ENCODE measurements around the gene CUBN.

The CUBN gene

GRCh38 chr10:16867990-16868389, 261.6 kb downstream of the CUBN start:
- H3K27ac ChIP-seq = no peak overlapping the region
- no peak for TF ChIP-seq CTCF (IDR thresholded peaks at IDR 0.05)
- TF ChIP-seq ZFX (IDR thresholded peaks at IDR 0.05; ENCODE audit: borderline replicate concordance) = no peak

- H3K27ac ChIP-seq = no peak overlapping the region
- TF ChIP-seq CTCF (IDR thresholded peaks at IDR 0.05) (no peak), ZFX (IDR thresholded peaks at IDR 0.05; ENCODE audit: borderline replicate concordance) (no peak)
These were observed 262.1 kb downstream of the CUBN start for GRCh38 chr10:16867556-16867955.

- no peak overlapping the region for H3K27ac ChIP-seq
- TF ChIP-seq ZFX (IDR thresholded peaks at IDR 0.05; ENCODE audit: borderline replicate concordance) (no peak), CTCF (IDR thresholded peaks at IDR 0.05) (no peak)
These were observed 262.9 kb downstream of the CUBN start for GRCh38 chr10:16866541-16867275.

GRCh38 chr10:16865766-16866165, 263.8 kb downstream of the CUBN start:
- TF ChIP-seq ZFX (IDR thresholded peaks at IDR 0.05; ENCODE audit: borderline replicate concordance) (no peak), CTCF (IDR thresholded peaks at IDR 0.05) (no peak)

GRCh38 chr10:16863766-16864165, 265.8 kb downstream of the CUBN start:
- no peak for TF ChIP-seq ZFX (IDR thresholded peaks at IDR 0.05; ENCODE audit: borderline replicate concordance)
- no peak for TF ChIP-seq CTCF (IDR thresholded peaks at IDR 0.05)
- no peak overlapping the region for H3K27ac ChIP-seq

More at GRCh38 chr10:16865766-16866165, 263.8 kb downstream of the CUBN start:
- no peak overlapping the region for H3K27ac ChIP-seq

GRCh38 chr10:16857419-16857818, 272.2 kb downstream of the CUBN start:
- no peak overlapping the region for H3K27ac ChIP-seq
- TF ChIP-seq ZFX (IDR thresholded peaks at IDR 0.05; ENCODE audit: borderline replicate concordance) (no peak), CTCF (IDR thresholded peaks at IDR 0.05) (no peak)

GRCh38 chr10:16856567-16856966, 273.0 kb downstream of the CUBN start:
- no peak for TF ChIP-seq CTCF (IDR thresholded peaks at IDR 0.05)
- no peak for TF ChIP-seq ZFX (IDR thresholded peaks at IDR 0.05; ENCODE audit: borderline replicate concordance)
- no peak overlapping the region for H3K27ac ChIP-seq

Data from 22Rv1 (cell line).